ENCODE measurements around the gene CACNG4.
A peak's percentile ranks its signal among the peaks of the same experiment; 100 is the strongest.

CACNG4 gene

DNA sequence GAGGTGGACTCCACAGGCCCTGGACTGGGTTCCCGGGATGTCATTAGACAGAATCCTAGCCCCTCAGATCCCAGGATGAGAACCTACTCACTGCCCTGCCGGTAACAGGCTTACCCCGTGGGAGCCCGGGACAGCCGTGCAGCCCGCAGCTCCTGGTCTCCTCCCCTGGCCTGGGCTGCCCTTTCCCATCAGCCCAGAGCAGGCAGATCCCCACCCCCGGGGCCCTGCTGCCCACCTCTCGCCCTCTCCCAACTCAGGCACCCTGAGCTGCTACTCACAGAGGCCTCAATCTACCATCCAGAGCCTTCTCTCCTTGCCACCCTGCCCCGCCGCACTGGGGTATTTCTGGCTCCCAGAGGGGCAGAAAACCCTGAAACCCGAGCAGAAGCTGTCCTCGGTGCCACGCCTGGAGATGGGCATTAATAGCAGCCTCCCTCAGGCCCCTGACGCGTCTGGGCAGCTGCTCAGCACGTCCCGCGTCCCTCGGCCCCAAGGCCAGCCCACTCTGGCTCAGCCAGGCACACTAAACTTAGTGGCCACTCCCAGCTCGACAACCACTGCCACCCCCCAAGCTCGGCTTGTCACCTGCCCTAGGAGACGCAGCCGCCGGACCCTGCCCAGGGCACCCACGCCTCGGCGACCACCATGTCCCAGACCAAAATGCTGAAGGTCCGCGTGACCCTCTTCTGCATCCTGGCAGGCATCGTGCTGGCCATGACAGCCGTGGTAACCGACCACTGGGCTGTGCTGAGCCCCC, 79.7 kb downstream of the CACNG4 start, which contains the start of gene CACNG1:
TSS of gene CACNG1 (plus strand) at position 539 of the 757 bp plus-strand sequence. CDS start at position 646, 107 bp downstream.
- no peak for DNase-seq

DNA sequence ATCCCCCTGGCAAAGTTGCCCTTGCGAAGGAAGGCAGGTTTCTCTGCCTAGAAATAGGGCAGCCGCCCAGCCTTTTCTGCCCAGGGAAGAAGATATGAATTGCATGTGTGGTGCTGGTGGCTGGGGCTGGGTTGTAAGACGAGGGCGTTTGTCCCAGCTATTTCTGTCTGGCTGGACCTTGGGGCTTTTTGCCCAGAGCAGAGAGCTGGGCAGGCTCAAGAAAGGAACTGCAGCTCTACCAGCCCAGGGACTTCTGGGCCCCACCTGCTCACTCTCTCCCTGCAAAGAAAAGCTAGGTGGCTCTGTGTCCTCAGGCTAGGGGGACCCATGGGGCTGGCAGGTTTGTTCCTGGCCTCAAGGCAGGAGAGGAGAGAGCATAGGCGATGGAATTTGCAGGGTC, 80.4 kb downstream of the CACNG4 start:
- no peak for DNase-seq

DNA sequence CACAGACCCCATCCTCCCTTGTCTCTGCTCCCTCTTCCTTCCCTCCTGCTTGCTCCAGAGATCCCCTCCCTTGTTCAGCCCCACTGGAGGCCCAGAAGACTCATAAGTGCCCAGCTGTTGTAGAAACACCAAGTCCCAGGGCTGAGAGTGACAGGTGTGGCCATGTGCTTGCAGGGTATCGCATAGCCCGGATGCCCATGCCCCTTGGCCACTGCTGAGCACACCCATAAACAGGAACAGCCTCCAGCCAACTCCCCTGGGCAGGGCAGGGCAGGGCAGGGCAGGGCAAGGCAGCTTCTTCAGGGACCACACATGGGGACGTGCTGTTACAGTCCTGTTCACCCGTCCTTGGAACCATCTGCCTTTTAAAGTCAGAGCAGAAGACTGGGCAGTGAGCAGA, 81.9 kb downstream of the CACNG4 start:
- DNase-seq: no peak

DNA sequence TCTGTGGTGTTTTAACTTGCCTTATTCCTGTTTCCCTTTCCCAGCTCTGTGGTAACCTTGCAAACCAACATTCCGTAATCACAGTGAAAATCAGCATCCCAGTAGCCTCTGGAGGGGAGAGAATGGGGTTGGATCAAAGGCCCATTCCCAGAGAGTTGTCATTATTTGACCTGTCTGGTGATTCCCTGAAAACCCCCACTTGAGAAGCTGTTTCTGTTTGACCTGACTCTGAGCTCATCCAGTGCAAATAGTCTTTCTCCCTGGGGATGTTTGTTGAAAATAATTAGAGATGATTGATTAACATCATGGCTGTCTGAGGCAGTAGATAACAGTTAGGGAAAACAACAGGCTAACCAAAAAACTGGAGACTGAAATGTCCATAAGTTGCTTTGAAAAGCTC, 82.9 kb downstream of the CACNG4 start:
- DNase-seq: no peak

DNA sequence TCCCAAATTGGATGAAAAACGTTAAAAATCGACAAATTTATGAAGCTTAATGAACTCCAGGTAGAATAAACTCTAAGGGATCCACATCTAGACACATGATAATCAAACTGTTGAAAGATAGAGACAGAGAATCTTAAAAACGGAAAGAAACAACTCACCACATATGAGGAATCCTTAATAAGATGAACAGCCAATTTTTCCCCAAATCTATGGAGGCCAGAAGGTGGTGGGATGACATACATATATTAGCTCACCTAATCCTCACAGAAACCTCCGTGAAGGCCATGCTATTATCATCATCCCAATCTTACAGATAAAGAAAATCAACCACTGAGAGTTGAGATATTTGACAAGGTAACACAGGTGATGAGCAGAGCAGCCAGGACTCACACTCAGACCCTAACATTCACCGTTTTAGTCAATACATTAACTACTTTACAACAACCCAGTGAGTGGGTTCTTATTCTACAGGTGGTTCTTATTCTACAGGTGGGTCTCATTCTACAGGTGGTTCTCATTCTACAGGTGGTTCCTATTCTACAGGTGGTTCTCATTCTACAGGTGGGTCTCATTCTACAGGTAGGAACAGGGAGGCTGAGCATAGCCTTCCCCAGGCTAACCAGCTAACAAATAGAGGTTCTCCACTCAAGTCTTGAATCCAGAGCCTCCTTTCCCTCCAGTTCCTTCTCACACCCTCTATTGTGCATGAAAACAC, 84.7 kb downstream of the CACNG4 start:
- DNase-seq: no peak

DNA sequence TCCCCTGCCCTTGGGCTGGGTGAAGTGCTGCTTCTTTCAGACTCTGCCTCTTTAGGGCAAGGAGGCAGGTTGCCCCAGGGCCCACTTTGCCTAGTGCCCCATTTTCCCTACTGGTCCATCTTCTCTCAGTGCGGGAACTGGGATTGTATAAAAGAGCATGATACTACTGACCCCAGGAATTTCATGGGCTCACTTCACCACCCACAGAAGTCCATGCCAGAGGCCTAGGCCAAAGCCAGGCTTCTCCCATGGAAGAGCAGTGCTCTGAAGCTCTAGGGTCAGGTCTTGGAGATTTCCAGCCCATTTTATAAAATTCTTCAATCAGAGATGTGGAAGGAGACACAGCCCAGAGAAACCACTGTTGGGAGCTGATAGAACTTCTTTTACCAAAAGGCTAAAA, 85.6 kb downstream of the CACNG4 start:
- no peak for DNase-seq

DNA sequence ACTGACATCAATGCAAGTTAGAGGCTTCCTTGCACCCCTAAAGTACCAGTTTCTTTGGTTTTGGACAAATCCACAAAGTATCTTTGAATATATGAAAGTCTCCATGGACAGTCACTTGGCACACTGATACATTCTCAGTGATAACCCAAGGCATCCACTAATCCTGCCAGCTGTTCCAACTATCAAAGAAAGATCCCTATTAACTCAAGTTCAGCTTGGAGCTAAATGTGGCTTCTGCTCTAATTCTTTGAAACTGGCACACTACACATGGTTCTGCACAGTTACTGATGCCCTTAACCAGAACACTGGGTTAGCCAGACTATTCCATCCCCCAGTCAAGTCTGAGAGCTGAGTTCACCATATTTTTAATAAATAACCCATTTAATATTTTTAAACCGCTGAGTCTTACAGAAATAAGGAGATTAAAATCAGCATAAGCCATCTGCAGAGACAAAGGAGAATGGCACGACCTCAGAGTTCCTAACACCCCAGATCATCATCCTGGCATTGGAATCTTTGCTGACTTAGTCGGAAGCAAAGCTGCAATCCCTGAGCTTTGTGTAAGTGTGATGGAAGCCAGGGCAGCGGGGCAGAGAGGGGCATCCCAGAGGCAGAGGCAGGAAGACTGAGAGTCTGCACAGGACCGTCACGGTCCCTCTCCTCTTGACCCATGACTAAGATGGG, 86.1 kb downstream of the CACNG4 start:
- DNase-seq: no peak

DNA sequence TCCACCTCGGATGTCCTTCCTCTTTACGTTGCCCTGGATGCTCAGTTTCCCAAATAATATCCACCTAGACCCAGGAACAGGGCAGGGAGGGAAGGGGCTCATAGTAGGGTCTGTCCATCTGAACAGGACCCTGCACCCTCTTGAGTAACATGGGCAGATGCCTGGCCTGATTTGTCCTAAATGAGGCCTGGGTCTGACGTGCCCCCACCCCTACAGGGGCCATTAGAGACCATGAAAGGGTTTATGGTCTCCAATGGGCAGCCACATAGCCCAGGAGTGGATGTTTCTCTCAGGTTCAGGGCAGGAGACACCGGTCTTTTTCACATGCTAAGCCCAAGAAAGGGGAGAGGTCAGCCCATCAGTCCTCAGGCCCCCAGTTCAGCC, 86.6 kb downstream of the CACNG4 start:
- no peak for DNase-seq

DNA sequence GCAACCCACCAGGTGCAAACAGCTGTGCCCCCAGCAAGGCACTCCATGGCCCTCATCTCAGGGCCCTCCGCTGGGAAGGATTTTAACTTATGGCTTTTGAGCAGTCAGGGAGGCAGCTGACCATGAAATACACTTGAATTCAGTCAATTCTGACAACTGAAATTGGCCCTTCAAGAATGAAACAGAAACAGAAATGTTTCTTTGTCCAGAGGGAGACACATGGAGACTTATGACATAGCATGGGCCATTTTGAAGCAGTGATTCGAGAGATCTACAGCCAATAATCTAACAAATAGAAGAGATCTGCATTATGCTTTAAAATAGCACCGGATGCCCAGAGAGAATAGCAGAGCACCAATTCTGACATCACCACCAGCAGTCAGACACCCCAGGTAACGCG, 87.3 kb downstream of the CACNG4 start:
- peak; percentile 20 for DNase-seq

DNA sequence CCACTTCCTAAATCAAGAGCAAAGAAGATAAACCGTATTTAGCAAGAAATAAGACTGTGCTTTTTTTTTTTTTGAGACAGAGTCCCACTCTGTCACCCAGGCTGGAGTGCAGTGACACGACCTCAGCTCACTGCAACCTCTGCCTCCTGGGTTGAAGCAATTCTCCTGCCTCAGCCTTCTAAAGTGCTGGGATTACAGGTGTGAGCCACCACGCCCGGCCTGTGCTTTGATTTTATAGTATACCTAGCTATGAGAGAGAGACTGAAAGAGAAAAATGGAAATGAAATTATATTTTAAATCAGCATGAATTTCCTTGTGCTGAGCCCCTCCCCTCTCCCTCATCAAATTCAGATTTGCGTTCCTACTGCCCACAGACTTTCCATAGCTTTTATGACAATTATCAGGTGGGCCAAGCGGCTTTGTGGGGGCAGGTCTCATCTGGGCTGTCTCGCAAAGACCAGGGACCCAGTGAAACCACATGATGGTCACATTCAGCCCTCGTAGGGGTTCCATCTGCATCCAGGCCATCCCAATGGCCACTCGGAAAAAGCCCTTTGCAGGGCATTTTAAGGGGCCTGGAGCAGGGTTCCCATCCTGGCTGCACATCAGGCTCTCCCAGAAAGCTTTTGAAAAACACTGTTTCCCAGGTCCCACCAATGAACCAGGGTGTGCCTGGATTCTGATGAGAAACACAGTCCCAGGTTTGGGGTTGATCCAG, 88.4 kb downstream of the CACNG4 start:
- no peak for DNase-seq

DNA sequence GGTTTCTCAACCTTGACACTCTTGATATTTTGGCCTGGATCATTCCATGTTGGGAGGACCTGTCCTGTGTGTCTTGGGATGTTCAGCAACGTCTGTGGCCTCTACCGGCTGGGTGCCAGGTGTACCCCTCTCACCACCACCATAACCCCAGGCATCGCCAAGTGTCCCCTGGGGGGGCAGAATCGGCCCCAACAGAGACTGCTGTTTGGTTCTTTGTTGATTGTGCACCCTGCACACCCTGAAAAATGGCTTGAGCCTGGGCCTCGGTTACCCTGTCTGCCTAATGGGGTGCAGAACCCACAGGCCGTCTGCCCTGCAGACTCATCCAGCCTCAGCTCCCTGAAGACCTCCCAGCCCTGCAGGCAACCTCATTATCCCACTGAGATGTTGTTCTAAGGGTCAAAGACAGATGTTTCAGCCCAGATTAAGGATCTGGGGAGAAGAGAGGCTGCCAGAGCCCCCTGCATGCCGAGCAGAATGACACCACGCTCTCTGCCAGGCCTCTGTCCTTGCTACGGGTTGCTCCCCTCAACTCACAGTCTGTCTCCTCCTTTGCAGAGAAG, 89.0 kb downstream of the CACNG4 start:
- no peak for DNase-seq

DNA sequence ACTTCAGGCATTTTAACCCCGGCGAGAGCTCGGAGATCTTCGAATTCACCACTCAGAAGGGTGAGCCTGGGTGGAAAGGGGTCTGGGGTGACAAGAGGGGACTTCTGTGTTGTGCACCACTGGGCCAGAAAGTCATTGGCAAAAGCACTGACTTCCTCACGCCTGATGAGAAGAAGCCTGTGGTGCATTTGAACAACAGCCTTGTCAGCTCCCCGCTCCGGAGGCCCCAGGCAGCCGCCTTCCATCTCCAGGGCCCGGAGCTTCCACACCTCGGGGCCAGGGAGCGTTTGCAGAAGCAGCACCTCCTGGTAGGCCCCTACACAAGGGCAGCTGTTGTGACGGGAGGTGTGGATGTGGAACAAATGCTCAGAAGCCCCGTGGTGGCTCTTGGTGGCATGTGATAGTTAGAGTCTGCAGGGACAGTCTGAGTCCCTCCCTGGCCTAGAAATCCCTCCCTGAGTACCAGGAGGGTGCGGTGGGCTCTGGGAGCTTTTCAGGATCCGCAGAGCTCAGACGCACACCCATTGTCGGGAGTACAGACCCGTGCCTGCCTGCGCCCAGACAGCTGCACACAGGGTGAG, 89.6 kb downstream of the CACNG4 start:
- no peak for DNase-seq

DNA sequence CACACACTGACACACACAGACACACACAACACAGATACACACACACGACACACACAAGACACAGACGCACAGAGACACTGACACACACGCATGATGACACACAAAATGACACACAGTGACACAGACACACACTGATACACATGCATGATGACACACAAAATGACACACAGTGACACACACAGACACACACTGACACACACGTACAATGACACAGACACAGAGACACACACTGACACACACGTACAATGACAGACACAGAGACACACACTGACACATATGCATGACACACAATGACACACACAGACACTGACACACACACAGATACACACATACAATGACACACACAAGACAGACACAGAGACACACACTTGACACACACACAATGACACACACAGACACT, 90.1 kb downstream of the CACNG4 start:
- no peak for DNase-seq

DNA sequence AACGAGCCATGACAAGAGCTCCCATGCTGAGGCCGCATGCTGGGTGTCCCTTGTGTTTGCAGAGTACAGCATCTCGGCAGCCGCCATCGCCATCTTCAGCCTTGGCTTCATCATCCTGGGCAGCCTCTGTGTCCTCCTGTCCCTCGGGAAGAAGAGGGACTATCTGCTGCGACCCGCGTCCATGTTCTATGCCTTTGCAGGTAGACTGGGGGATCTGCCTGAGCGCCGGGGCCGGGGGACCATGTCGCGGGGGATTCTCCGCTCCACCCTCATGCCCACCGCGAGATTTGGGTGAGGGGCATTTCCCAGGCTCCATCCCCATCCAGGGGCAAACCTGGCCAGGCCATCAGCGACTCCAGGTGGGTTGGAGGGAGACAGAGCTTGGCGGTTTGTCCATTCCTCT, 90.5 kb downstream of the CACNG4 start:
- no peak for DNase-seq

DNA sequence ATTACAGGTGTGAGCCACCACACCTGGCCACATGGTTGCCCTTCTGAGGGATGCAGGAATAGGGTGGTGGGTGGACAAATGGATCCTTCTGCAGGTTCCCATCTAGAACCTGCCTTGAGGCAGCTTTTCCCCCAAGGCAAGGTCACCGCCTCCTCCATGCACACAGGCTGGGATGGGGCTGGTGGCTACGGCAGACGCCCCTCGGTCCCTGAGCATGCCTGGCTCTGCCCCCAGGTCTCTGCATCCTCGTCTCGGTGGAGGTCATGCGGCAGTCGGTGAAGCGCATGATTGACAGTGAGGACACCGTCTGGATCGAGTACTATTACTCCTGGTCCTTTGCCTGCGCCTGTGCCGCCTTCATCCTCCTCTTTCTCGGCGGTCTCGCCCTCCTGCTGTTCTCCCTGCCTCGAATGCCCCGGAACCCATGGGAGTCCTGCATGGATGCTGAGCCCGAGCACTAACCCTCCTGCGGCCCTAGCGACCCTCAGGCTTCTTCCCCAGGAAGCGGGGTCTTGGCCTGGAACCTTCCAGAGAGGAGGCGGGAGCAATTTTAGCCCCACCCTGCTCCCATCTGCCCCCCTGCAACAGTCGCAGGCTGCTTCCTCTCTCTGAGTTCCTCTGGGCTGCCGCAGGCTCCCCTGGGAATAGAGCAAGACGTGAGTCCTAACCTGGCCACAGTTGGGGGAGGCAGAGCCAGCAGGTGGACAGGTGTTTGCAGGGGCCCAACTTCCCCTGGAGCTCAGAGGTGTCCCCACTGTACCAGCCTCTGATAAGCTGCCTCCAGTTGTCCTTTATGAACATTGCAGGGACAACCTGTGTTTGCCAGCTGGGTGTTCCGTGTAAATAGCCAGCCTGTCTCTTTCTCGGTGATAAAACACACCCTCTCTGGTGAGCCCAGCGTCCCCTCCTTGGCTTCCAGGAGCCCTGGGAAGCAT, 91.6 kb downstream of the CACNG4 start:
- no peak for DNase-seq

DNA sequence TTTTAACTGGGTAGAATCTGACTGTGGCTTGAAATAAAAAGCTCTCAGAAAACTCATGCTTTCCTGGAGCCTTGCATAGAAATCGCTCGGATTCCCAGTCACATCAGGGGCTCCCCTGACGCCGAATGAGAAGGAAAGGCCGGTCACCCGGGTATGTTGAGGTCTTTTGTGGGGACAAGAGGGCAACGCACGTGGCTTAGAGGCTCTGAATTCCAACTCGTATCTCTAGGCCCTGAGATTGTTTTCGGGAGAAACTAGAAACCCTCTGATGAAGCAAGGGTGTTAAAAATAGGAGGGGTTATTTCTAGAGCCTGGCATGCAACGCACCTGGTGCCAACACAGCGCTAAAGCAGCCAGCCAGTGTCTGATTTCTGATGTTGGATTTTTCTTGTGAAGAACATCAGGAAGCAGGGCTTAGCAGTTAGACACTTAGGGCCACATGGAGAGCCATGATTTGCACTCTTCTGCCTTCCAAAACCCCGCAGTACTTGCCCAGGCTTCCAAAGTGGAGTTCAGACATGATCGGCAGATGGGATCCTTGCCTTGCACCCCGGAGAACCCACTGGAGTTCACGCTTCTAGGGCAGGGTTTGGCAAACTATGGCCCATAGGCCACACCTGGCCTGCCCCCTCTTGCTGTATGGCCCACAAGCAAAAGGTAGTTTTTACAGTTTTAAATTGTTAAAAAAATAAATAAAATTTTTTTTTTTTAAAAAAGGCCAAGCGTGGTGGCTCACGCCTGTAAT, 92.4 kb downstream of the CACNG4 start:
- no peak for DNase-seq

DNA sequence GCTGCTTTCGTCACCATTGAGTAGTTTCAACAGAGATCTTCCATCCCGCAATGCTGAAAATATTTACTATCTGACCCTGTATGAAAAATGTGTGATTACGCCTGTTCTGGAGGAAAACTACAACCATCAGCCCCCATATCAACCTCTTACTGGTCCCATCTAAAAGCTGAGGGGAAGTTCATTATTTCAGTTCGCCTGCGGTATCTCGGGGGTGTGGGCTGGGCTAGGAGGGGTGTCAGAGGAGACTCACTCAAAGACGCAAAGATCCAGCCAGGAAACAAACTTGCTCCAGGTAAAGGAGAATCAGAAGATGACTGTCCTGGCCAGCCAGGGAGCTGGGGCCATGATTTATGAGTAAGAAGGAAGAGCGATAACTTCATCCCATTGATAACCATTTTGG, 93.5 kb downstream of the CACNG4 start:
- no peak for DNase-seq

DNA sequence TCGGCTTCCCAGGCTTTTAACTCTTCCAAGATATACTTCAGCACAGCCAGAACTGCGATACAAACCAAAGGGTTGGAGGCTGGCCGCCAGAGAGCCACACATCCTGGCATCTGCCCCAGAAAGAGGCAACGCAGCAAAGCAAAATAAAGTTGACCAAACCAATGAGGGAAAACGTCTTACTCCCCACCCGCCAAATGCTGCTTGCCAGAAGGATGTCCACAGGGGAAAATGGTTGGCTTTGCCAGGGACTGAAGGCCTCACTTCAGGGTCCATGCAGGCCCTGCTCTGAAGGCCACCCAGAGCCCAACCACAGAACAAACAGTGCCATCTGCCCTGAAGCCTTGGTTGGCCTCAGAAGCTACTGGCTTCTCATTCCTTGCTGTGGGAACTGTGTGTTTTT, 94.9 kb downstream of the CACNG4 start:
- DNase-seq: no peak

DNA sequence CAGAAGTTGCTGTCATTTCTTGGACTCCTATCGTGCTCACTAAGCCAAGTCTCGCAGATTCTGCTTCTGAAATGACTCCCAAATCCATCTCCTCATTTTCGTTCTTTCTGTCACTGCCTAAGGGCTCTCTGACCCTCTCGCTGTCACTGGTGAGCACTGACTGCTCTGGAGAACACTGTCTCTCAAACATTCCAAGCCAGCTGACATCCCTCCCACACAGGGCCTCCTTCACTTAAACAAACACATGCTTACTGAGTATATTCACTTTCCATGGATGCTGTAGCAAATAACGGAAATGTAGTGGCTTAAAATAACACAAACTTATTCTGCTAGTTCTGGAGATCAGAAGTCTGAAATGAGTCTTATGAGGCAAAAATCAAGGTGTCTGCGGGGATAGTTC, 98.6 kb downstream of the CACNG4 start:
- DNase-seq: no peak

DNA sequence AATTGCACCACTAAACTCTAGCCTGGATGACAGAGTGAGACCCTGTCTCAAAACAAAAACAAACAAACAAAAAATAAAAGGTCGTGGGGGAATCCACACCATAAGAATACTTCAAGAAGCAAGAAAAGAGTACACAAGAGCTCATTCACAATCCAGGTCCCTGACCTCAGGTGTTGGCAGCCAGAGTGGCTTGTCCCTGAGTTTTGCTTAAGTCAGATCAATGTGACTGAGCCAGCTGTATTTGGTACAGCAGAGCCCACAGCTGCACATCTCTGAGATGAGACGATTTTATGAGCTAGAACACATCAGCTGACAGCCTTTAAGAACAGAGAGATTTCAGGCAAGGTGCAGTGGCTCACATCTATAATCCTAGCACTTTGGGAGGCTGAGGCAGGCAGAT, 102.2 kb downstream of the CACNG4 start:
- DNase-seq: no peak

Data from DMS79 treated with DMSO at 0.1 percent for 48 hours (cell line).